T-helper 22 cell (primary cell): ENCODE data around the gene ETNK2.
"Not testable (repeated sequence)": the region's sequence is repeated elsewhere in the genome, so short reads cannot be mapped to it uniquely, and the experiment has no call there.

Experiments
- DNase-seq: peaks from one replicate; pipeline ENCODE4 v3.0.0-alpha.2; 2020; ENCODE audit warnings: low read depth

Gene ETNK2

DNA sequence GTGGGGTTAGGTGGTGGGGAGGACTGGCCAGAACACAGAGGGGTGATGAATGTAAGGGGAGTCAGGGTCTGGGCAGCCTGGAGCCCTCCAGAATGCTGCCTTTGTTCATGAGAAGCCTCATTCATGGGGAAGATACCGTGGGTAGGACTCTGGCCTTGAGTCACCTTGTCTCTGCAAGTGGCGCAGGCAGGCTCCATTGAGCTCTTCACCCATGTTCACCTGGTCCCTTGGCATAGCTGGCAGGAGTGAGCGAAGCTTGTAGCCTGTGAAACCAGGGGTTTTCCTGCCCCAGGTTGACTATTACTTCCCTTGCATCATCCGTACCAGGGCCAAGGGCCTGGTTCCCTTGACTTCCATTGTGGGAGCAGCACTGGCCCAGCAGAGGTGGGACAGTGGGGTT lies 53.2 kb downstream of the ETNK2 start:
- DNase-seq, result no peak

DNA sequence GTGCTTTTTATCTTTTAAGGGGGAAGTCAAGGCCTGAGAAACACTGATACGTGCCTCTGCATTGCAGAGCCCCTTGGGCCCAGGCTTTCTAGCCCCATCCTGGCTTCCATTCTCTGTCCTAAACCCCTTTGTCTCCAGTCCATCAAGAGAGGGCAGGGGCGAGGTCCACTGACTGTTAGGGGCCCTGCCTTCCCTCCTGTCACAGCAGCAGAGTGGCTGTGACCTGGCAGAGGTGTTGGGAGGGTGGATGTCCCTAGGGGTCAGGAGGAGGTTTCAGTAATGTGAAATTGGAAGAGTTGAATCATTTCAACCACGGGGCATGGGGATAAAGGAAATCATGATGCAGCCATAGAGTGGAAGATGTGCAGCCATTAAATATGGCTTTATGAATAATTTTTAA lies 54.9 kb downstream of the ETNK2 start:
- DNase-seq, result no peak

DNA sequence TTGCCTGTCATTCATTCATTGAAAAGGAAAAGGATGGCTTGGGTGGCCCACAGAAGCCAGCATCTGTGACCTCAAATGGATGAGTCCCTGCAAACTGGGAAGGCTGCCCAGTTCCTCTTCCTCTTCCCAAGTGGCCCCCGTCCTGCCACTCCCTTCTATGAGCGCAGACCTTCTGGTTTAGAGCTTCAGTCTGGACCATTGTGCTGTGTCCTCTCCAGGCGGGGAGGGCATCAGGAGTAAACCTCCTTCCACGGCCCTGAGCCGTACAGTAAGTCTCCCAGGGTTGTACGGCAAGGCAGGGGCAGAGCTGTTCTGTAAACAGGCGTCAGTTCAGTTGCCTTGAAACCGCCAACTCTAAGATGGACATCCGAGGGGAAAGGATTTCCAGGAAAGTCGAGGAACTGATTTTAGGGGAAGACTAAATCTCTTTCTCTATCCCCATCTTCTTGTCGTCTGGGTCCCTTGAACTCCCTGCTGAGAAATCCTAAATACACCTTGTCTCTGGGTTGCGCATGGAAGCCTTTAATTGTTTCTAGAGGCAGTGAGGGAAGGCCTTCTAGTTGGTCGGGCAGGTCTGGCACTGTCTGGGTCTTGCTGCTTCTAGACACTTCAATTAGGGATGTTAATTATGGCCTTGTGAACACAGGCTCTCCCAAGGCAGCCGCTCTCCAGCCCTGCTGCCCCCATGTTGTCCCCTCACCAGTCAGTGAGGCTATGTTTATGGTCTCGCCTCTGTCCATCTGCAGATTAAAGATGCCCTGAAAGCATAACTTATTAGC lies 56.8 kb downstream of the ETNK2 start:
- DNase-seq, result no peak

DNA sequence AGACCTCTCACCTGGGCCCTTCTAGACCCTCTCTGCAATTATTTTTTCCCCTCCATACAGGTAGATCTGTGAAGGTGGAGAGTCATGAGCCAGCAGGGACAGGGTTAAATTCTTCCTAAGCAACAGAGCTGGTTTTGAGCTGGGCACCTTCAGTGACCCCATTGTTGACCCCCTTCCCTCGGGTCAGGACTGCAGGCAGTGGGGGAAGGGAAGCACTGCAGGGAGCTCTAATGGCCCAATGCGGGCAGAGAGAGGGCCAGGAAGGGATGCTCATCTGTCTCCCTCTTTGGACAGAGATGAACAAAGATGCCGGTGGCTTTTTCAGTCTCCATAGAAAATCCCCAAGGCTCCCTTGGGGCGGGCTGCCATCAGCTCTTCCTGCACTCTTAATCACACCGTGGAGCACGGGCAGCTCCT lies 57.5 kb downstream of the ETNK2 start:
- no peak for DNase-seq

DNA sequence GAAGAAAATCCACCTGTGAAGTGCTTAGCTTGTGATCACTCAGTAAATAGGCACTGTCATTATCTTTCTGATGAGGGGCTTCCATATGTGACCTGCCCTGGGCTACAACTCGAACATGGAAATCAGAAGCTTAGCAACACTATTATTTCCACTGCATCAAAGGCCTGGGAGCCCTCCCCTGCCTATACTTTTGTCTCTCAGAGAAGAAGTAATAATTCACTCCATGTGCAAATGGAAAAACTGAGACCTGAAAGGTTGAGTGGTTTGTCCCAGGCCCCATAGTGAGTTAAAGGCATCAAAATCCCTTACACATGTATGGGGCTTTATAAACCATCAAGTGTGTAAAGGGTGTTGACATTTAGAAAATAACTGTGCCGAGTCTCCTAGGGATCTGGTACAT lies 58.1 kb downstream of the ETNK2 start:
- no peak for DNase-seq

DNA sequence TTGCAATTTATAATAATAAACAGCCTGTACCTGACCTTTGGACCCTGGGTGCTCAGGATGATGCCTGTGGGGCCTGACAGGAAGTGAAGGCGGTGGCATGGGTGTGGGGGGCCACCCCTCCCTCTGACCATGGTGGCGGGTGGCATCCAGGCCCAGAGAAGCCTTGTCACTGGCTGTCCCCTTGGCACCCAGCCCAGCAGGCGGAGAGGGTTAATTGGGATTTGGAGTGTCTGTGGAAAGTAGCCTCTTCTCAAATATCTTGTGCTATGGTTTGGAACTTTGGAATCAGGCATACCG lies 58.5 kb downstream of the ETNK2 start:
- DNase-seq, result no peak

DNA sequence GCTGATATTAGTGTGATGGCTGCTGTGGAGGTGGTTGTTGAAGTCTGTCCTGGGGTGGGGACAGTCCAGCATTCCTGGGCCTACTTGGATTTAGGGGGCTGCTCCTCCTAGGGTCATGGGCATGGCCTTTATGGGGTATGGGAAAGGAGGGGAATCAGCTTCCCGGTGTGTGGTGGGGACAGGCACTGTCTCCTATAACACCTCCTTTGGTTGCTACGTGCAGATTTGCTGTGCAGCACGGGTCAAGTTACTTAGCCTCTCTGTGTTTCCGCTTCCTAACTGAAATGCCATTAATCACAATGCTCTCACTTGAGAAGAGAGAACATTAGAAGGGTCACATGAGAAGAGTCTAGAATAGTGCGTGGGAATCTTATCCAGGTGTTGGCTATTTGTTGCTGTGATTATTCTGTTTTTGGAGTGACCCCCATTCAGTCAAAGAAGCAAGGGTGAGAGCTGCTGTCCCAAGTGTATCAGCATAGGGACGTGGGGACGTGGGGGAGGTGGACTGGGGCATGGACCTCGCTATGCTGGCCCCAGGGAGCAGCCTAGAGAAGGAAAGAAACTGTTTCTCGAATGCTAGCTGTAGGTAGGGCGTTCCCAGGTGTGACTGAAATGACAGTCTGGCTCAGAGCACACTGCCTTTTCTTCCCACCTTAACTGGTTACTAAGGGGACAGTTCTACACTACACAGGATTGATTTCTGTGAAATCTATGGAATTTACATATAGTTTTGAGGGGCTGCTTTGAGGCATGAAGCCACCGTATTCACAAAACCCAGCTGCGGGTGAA lies 59.0 kb downstream of the ETNK2 start:
- DNase-seq, result no peak

DNA sequence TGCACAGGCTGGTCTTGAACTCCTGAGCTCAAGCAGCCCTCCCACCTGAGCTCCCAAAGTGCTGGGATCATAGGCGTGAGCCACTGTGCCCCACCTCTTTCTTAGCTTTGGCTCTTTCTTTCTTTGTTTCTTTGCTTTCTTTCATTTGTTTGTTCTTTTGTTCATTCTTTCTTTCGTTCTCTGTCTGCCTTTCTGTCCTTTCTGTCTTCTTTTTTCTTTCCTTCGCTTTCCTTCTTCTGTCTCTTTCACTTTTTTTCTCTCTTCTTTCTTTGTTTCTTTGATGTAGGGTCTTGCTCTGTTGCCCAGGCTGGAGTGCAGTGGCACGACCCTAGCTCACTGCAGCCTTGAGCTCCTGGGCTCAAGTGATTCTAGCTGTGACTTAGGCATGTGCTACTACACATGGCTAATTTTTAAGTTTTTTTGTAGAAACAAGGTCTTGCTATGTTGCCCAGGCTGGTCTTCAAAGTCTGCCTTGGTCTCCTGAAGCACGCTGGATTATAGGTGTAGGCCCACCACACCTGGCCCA lies 60.0 kb downstream of the ETNK2 start:
- no peak for DNase-seq

DNA sequence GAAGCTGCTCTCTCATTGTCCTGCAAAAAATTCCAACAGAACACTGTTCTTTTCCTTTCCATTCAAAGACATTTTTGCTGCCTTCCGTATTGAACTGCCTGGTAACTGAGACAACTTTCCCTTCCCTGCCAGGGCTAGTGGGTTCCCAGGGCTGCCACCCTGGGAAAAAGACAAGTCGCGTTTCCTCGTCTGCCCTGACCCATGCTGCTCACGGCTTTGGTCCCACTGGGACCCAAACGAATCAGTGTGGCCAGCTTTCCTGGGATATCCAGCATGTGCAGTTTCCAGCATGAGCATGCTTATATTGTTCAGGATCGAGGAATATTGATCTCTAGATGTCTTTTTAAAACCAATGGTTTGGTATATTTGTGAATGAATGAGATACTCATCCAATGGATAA lies 60.8 kb downstream of the ETNK2 start:
- no peak for DNase-seq

DNA sequence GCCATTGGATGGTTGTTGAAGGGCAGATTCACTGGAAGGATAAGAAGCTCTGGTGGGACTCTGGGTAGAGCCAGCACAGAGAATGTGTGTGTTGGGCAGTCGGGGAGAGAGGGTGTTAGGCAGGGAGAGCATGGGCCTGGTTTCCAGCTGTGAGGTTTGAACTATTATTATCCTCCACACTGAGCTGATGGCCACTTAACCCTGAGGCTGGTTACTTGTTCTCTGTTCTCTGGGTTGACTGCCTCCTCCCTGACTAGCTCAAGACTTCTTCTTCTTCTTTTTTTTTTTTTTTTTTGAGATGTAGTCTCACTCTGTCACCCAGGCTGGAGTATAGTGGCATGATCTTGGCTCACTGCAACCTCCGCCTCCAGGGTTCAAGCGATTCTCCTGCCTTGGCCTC lies 61.7 kb downstream of the ETNK2 start:
- DNase-seq, result not testable (repeated sequence)

DNA sequence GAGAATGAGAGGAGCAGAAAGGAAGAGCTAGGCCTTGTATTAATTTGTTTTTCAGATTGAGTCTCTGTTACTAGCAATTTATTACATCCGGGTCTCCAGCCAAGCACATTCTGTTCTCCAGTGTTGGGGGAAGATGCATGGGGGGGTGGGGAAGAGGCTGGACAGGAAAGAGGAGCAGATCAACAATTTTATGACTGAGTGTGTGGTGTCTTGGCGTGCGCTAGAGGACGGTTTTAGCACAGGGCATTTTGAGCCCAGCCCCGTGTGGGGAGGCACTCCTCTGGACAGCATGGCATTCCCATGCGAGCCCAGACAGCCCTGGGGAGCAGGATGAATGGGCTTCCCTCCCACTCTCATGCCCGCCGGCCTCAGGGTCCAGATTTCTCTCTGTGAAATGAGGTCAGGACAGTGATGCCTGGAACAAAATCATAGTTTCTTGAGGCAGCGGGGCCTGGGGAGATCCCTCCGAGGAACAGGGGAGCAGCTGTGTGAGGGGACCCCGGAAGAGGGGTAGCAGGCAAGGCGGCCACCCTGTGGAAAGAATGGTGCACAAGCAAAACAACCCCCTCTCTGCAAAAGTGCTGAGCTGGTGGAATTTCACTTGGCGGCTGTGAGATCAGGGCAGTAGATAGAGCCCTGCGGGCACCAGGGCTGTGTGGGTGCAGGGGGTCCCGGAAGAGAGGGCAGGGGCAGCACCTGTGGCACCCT lies 62.6 kb downstream of the ETNK2 start:
- no peak for DNase-seq

DNA sequence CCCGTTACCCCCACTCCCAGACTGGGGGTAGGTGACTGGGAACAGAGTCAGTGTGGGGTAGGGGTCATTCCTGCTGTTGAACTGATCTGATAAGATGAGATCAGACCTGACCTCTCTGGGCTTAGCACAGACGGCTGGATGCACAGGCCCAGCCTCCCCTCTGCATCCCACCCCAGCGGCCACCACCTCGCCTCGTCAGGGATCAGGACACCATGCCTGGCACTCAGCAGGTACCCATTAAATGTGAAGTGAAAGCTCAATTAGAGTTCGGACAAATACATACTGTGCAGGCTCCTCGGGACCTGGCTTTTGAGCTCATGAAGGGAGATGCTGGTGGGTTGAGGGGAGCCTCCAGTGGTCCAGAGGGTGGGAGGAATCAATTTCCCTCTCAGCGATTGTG lies 63.2 kb downstream of the ETNK2 start:
- DNase-seq, result no peak

DNA sequence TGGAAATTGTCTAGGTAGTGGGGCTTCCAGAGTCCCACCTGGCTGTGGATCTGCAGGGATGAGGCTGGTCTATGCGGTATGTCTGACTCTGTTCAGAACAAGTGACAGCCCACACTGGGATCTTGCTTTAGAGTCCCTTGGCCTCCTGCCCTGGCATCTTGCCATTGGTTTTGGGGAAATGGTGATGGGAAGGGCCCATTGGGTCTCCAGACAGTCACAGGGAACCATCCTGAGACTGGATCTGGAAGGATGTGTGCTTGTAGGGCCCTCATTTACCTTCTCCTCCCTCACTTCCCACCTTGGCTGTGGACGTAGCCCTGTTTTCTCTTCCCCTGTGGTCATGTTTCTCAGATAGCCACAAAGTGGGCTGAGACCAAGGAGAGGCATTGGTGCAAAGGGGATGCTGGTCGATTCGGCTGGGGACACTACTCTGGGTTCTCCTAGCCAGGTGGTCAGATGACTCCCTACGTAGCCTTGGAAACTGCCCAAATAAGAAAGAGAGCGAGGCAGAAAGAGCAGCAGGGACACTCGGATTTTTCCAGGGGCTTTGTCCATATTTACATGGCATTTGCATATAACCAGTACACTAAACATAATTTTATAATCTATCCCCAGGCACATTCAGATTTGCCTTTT lies 63.8 kb downstream of the ETNK2 start:
- DNase-seq, result no peak

DNA sequence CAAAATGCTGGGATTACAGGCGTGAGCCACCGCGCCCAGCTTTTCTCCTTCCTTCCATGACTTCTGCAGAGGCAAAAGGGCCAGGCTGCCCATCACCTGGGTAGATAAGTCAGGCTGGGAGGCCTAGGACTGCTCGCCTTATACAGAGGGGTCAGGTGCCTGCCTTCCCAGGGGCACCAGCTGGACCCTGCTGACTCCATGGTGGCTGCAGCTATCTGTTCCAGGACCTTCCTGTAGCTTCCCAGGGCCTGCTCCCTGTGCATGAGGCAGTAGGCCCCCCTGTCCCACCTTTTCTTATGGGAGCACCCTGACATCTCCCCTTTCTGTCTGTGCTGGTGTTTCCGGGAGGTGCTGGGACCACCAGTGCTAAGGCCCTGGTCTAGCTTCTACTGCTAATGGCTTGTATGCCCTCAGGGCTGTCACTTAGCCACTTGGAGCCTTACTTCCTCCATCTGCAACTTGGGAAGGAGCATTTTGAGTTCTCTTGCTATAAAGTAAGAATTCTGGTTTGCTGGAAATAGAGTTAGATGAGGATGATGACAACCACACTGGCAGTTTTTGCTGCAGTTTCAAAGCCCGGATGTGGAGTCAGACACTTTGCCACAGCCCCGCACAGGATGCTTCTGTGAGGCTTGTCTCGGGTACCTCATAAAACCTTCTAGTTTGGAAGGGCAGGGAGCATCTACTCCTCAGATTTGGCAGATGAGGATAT lies 64.5 kb downstream of the ETNK2 start:
- DNase-seq, result no peak

DNA sequence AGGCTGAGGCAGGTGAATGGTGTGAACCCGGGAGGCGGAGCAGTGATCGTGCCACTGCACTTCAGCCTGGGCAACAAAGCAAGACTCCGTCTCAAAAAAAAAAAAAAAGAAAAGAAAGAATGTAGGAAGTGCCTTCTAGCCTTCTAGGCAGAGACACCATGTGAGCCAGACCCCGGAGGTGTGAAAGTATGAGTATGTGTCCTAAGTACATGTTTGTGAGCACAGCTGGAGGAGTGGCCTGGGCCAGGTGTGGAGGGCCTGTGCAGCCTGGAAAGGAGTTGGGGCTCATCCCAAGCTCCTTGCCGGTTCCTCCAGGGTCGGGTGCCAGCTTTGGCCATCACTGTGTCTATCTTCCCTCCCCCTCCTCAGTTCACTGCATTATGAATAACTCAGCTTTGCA lies 66.0 kb downstream of the ETNK2 start:
- DNase-seq, result no peak

DNA sequence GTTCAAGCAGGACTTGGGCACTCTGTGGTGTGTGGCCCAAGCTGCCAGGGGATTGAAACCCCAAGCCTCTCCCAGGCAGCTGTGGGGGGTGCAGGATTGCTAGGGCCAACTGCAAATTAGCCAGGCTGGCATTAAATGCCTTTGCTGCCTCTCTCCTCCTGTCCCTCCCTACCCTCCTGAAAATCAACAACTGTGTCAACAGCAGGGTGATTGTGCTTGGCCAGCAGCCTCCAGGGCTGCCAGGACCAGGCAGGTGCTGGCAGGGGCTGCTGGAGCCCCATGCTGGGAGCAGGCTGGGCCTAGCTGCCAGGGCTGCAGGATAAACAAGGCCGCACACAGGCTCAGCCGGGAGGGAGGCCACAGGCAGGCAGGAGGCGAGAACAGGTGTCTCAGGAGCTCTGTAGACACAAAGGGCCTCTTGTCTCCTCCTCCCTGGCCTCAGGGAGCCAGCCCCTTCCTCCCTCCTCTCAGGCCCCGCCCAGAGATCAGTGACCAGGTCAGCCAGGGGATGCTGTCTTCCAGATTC lies 67.5 kb downstream of the ETNK2 start:
- no peak for DNase-seq

DNA sequence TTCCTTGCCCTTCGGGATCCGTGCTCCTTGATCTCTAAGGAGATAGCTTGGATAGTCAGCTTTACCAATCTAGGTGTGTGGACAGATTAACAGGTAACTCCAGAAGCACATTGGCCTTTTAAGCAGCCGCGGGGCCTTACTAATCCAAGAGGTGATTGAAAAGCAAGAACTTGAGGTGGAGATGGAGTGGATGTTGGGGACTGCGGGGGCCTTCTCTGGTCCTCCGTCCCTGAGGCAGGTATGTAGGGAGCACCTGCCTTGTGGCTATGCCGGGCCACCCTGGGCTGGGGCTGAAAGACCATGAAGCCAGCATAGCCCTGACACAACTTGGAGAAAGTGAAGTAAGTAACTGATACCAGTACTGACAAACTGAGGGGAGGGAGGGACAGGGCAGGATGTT lies 68.4 kb downstream of the ETNK2 start:
- no peak for DNase-seq

DNA sequence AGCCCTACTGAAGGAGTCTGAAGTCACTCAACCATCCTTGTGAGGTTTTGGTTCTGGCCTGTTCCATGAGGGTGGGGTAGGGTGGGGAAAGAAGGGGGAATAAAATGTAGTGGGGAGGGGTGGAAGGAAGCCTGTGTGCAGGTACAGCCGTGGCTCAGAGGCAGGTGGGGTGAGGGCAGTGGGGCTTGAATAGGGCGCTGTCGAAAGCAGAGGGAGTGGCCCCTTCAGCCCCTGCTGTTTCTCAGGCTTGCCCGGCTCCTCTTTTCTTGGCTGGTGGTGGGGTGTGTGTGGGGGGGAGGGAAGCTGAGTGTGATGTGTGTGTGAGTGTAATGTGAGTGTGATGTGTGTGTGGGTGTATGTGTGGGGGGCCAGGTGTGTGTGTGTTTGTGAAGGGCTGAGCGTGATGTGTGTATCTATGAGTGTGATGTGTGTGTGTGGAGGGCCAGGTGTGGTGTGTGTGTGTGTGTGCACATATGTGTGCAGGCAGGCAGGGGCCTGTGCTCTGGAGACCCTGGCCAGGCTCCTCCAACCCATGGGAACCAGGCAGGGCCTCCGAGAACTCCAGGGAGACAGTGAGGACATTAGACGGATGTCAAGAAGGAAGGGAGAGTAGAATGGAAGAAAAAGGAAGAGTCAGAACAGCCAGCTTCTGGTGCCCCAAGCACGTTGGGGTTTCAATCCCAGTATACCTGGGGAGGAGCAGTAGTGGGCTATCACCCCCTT lies 69.9 kb downstream of the ETNK2 start:
- no peak for DNase-seq

DNA sequence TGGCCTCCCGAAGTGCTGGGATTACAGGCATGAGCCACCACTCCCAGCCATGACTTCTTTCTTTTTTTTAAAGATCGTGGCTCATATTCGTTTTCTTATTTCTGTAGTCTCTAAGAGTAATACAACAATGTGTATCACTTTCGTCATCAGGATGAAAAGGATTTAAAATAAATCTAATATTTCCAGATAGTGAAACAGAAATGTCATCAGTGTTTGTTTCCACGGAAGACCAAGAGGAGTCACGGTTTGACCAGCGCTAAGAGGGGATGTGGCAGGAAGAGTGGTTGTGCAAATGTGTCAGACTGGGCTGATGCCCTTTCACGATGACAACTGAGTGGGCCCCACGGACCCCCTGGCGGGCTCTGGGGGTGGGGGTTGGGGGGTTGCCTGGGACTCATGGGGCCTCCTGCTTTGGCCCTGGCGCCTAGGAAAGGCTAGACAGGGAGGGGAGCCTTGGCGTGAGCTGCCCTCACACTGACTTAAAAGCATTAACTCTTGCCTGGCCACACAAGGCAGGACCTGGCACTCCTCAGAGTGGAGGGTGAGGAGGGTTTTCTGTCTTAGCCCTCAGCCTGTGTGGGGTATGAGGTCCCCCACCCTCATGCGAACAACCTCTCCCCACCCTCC lies 70.6 kb downstream of the ETNK2 start:
- DNase-seq, result no peak
